GM12878 (cell line): Measurements from ENCODE around the gene CISD2. TPM values are rescaled to one million over a fixed set of nuclear protein-coding genes. Genes with fewer than 3 reads are reported as not detected.

Experiments used
- EED ChIP-seq: sonication (generic); IDR thresholded peaks from 2 replicates; pipeline ENCODE4 v1.6.1; 2016; ENCODE audit warnings: antibody characterized with exemption, low read depth
- EGR1 ChIP-seq, 2 experiments: IDR thresholded peaks; 1 replicate in 1 of 2; 2 replicates in 1 of 2; pipeline ENCODE4 v1.6.1; 2011 to 2012; ENCODE audit warnings: low read depth in 2 of 2, low read length in 2 of 2, borderline replicate concordance in 1 of 2, mild to moderate bottlenecking in 1 of 2, moderate library complexity in 1 of 2
- IKZF1 ChIP-seq: fragments of 450-650 bp; conservative IDR thresholded peaks from 2 replicates; pipeline ENCODE4 v1.6.1; 2017; ENCODE audit warnings: antibody characterized with exemption, mild to moderate bottlenecking
- JUND ChIP-seq: IDR thresholded peaks from 2 replicates; pipeline ENCODE4 v1.6.1; 2012; ENCODE audit warnings: low read depth, mild to moderate bottlenecking, low read length, improper control_type of control experiment, moderate library complexity
- MEF2A ChIP-seq: IDR thresholded peaks from 2 replicates; pipeline ENCODE4 v1.6.1; 2011; ENCODE audit warnings: low read depth, mild to moderate bottlenecking, low read length, moderate library complexity; ENCODE audit not compliant: insufficient read depth
- MEF2B ChIP-seq: fragments of 450-650 bp; IDR thresholded peaks from 2 replicates; pipeline ENCODE4 v1.6.1; 2018; ENCODE audit warnings: mild to moderate bottlenecking, moderate library complexity; ENCODE audit not compliant: partially characterized antibody, poor library complexity, severe bottlenecking
- MTA2 ChIP-seq: fragments of 450-650 bp; IDR thresholded peaks from 2 replicates; pipeline ENCODE4 v1.6.1; 2016; ENCODE audit warnings: low read depth, mild to moderate bottlenecking, moderate library complexity
- NBN ChIP-seq: fragments of 450-650 bp; IDR thresholded peaks from 2 replicates; pipeline ENCODE4 v1.6.1; 2016
- PML ChIP-seq: IDR thresholded peaks from 2 replicates; pipeline ENCODE4 v1.6.1; 2012; ENCODE audit warnings: low read length, inconsistent platforms
- POLR2A ChIP-seq: IDR thresholded peaks from 2 replicates; pipeline ENCODE4 v1.6.1; 2011; ENCODE audit warnings: low read depth, mild to moderate bottlenecking, low read length
- SIX5 ChIP-seq: IDR thresholded peaks from 2 replicates; pipeline ENCODE4 v1.6.1; 2011; ENCODE audit warnings: mild to moderate bottlenecking, low read depth, low read length, moderate library complexity; ENCODE audit not compliant: severe bottlenecking
- SMC3 ChIP-seq: IDR thresholded peaks from 2 replicates; pipeline ENCODE4 v1.6.1; 2011; ENCODE audit warnings: low read length, improper control_type of control experiment, borderline replicate concordance
- SRF ChIP-seq, 2 experiments: IDR thresholded peaks; 2 replicates each; pipeline ENCODE4 v1.6.1; 2011; ENCODE audit warnings: low read depth in 2 of 2, low read length in 2 of 2, mild to moderate bottlenecking in 1 of 2, moderate library complexity in 1 of 2
- TCF12 ChIP-seq: IDR thresholded peaks from 2 replicates; pipeline ENCODE4 v1.6.1; 2011; ENCODE audit warnings: low read depth, mild to moderate bottlenecking, low read length
- ZNF274 ChIP-seq: IDR thresholded peaks from one replicate; pipeline ENCODE4 v1.8.0; 2011; ENCODE audit not compliant: insufficient read length, insufficient read depth
- ZNF622 ChIP-seq: fragments of 450-650 bp; IDR thresholded peaks from 2 replicates; pipeline ENCODE4 v1.6.1; 2017; ENCODE audit warnings: mild to moderate bottlenecking, inconsistent platforms
- polyA plus RNA-seq, 11 experiments: library from polyadenylated mRNA; depleted of rRNA in 4 of 11; unstranded in 6 of 11; stranded (reverse) in 5 of 11; fragments of >200 nt; fragmentation: Nextera tagmentation in 4 of 11; fragmentation: Illumina TruSeq in 1 of 11; extraction: Ambion mirVana in 4 of 11; extraction: Trizol in 1 of 11; gene quantifications; 1 replicate in 1 of 11; 2 replicates in 10 of 11; pipeline versions ENCODE4 v1.2.1 to v1.2.3, GENCODE V29; 2011 to 2016; ENCODE audit warnings: inconsistent platforms in 2 of 11, missing spikeins in 2 of 11, low read depth in 1 of 11
- total RNA-seq, 4 experiments: library from RNA; depleted of rRNA in 3 of 4; stranded (reverse); fragments of >200 nt in 3 of 4; fragmentation: Illumina TruSeq in 1 of 4; extraction: Trizol in 1 of 4; gene quantifications; 2 replicates each; pipeline versions ENCODE4 v1.2.1 to v1.2.3, GENCODE V29; 2013 to 2021
- TF ChIP-seq, protein P1 (sequence below): IDR thresholded peaks from 2 replicates; pipeline ENCODE4 v1.6.1; 2011; ENCODE audit warnings: borderline replicate concordance, low read depth, mild to moderate bottlenecking, moderate library complexity, mixed read lengths, low read length; ENCODE audit not compliant: insufficient read depth; ENCODE audit errors: extremely low read length
- TF ChIP-seq, protein P2 (sequence below): fragments of 450-650 bp; conservative IDR thresholded peaks from 2 replicates; pipeline ENCODE4 v1.6.1; 2017; ENCODE audit warnings: mild to moderate bottlenecking, moderate library complexity
- TF ChIP-seq, protein P3 (sequence below): fragments of 450-650 bp; IDR thresholded peaks from 2 replicates; pipeline ENCODE4 v1.6.1; 2016; ENCODE audit warnings: mild to moderate bottlenecking
- TF ChIP-seq, protein P4 (sequence below): IDR thresholded peaks from 2 replicates; pipeline ENCODE4 v1.6.1; 2011; ENCODE audit warnings: low read depth, low read length, improper control_type of control experiment, borderline replicate concordance
- TF ChIP-seq, protein P5 (sequence below): fragments of 450-650 bp; IDR thresholded peaks from 2 replicates; pipeline ENCODE4 v1.6.1; 2016; ENCODE audit warnings: mild to moderate bottlenecking
- TF ChIP-seq, protein P6 (sequence below): fragments of 150-350 bp; IDR thresholded peaks from 2 replicates; pipeline ENCODE4 v1.6.1; 2014; ENCODE audit warnings: mild to moderate bottlenecking, low read depth, low read length

The CISD2 gene
- total and polyA plus RNA-seq, 10 of the 15 experiments (the other 5 are each of a cell fraction or from before 2014, with no cell fraction given): 29.5 to 132 (median 38.9) TPM

DNA sequence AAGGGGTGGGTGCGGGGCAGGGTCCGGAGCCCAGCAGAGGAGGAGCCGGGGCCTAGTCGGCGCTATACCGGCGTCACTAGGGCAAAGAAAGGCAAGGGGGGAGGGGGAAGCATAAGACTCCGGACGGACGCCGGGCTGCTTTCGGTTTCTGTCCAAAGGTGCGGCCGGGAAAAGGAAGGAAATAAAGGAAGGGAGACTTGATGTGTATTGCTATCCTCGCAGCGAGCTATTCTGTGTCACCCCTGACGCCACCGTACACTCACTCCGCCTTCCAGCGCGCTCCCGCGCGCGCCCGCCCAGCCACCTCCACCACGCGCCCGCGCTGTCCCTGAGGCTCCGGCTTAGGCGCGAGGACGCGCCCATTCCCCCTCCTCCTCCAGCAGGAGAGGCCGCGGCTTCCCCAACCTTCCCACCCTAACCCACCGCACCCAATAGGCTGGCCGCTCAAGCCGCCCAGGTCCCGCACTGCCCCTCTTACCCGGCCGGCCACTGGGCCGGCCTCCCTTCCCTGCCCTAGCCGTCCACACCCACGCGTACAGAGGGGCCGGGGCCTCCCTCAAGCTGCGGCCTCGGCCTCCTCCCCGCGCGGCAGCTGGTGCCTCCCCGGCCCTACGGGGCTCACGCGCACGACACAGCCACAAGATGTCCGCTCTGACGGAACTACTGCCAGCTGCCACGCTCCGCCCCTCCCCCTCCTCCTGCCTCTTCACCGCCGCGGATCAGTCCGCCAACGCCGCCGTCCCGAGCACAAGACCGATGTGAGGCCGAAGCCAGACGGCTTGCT lies 41.7 kb upstream of the CISD2 start, which contains the start of gene UBE2D3 (continued):
- TF ChIP-seq, protein P1, sequence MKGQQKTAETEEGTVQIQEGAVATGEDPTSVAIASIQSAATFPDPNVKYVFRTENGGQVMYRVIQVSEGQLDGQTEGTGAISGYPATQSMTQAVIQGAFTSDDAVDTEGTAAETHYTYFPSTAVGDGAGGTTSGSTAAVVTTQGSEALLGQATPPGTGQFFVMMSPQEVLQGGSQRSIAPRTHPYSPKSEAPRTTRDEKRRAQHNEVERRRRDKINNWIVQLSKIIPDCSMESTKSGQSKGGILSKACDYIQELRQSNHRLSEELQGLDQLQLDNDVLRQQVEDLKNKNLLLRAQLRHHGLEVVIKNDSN: no peak
- peak in 1 of 2 experiments; percentile 6; a peak in 1 of 4 replicates for TF ChIP-seq SRF (IDR thresholded peaks at IDR 0.05; ENCODE audit: low read depth in 2 of 2, low read length in 2 of 2)
- no peak for TF ChIP-seq ZNF622
- 0 out of 2 replicates have a peak, but pooled peaks have one; percentile 11 for TF ChIP-seq SMC3
- peak; percentile 94 for TF ChIP-seq TCF12
- TF ChIP-seq EGR1 (IDR thresholded peaks at IDR 0.05; ENCODE audit: borderline replicate concordance in 1 of 2, low read depth in 2 of 2, low read length in 2 of 2): peak in 1 of 2 experiments; percentile 58; a peak in 2 of 3 replicates
- peak; percentile 88 for TF ChIP-seq IKZF1
- TF ChIP-seq PML: peak; percentile 89; the same call in 1 of the 2 replicates
- TF ChIP-seq MTA2: peak; percentile 6; the same call in 1 of the 2 replicates
- TF ChIP-seq MEF2B: peak; percentile 65
- TF ChIP-seq, protein P2, sequence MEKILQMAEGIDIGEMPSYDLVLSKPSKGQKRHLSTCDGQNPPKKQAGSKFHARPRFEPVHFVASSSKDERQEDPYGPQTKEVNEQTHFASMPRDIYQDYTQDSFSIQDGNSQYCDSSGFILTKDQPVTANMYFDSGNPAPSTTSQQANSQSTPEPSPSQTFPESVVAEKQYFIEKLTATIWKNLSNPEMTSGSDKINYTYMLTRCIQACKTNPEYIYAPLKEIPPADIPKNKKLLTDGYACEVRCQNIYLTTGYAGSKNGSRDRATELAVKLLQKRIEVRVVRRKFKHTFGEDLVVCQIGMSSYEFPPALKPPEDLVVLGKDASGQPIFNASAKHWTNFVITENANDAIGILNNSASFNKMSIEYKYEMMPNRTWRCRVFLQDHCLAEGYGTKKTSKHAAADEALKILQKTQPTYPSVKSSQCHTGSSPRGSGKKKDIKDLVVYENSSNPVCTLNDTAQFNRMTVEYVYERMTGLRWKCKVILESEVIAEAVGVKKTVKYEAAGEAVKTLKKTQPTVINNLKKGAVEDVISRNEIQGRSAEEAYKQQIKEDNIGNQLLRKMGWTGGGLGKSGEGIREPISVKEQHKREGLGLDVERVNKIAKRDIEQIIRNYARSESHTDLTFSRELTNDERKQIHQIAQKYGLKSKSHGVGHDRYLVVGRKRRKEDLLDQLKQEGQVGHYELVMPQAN: peak; percentile 89
- no peak for TF ChIP-seq EED
- TF ChIP-seq, protein P3, sequence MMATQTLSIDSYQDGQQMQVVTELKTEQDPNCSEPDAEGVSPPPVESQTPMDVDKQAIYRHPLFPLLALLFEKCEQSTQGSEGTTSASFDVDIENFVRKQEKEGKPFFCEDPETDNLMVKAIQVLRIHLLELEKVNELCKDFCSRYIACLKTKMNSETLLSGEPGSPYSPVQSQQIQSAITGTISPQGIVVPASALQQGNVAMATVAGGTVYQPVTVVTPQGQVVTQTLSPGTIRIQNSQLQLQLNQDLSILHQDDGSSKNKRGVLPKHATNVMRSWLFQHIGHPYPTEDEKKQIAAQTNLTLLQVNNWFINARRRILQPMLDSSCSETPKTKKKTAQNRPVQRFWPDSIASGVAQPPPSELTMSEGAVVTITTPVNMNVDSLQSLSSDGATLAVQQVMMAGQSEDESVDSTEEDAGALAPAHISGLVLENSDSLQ: peak; percentile 39; the same call in 1 of the 2 replicates
- TF ChIP-seq, protein P4, sequence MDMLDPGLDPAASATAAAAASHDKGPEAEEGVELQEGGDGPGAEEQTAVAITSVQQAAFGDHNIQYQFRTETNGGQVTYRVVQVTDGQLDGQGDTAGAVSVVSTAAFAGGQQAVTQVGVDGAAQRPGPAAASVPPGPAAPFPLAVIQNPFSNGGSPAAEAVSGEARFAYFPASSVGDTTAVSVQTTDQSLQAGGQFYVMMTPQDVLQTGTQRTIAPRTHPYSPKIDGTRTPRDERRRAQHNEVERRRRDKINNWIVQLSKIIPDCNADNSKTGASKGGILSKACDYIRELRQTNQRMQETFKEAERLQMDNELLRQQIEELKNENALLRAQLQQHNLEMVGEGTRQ: no peak
- TF ChIP-seq, protein P5, sequence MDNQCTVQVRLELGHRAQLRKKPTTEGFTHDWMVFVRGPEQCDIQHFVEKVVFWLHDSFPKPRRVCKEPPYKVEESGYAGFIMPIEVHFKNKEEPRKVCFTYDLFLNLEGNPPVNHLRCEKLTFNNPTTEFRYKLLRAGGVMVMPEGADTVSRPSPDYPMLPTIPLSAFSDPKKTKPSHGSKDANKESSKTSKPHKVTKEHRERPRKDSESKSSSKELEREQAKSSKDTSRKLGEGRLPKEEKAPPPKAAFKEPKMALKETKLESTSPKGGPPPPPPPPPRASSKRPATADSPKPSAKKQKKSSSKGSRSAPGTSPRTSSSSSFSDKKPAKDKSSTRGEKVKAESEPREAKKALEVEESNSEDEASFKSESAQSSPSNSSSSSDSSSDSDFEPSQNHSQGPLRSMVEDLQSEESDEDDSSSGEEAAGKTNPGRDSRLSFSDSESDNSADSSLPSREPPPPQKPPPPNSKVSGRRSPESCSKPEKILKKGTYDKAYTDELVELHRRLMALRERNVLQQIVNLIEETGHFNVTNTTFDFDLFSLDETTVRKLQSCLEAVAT: peak; percentile 83
- peak; percentile 93 for TF ChIP-seq POLR2A
- peak; percentile 74; the same call in 1 of the 2 replicates for TF ChIP-seq NBN
- peak; percentile 68; the same call in 1 of the 2 replicates for TF ChIP-seq MEF2A
- no peak for TF ChIP-seq ZNF274
- peak; percentile 7 for TF ChIP-seq SIX5
- TF ChIP-seq JUND: no peak
- TF ChIP-seq, protein P6, sequence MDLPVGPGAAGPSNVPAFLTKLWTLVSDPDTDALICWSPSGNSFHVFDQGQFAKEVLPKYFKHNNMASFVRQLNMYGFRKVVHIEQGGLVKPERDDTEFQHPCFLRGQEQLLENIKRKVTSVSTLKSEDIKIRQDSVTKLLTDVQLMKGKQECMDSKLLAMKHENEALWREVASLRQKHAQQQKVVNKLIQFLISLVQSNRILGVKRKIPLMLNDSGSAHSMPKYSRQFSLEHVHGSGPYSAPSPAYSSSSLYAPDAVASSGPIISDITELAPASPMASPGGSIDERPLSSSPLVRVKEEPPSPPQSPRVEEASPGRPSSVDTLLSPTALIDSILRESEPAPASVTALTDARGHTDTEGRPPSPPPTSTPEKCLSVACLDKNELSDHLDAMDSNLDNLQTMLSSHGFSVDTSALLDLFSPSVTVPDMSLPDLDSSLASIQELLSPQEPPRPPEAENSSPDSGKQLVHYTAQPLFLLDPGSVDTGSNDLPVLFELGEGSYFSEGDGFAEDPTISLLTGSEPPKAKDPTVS: no peak; the same call in 1 of the 2 replicates
